H1 (cell line): Measurements from ENCODE around the gene SYNJ2. TPM values are rescaled to one million over a fixed set of nuclear protein-coding genes. Genes with fewer than 3 reads are reported as not detected.

ENCODE experiments used
- BRCA1 ChIP-seq: IDR thresholded peaks from 2 replicates; pipeline ENCODE4 v1.6.1; 2012; ENCODE audit warnings: low read depth, low read length, improper control_type of control experiment
- CEBPB ChIP-seq: IDR thresholded peaks from 2 replicates; pipeline ENCODE4 v1.6.1; 2012; ENCODE audit warnings: low read depth, low read length
- GABPA ChIP-seq: IDR thresholded peaks from 2 replicates; pipeline ENCODE4 v1.6.1; 2011; ENCODE audit warnings: mild to moderate bottlenecking, low read length, moderate library complexity, borderline replicate concordance; ENCODE audit not compliant: insufficient read depth
- SIX5 ChIP-seq: IDR thresholded peaks from 2 replicates; pipeline ENCODE4 v1.6.1; 2011; ENCODE audit warnings: mild to moderate bottlenecking, low read depth, low read length
- SUZ12 ChIP-seq: fragments of 200-600 bp; sonication (generic); IDR thresholded peaks from 2 replicates; pipeline ENCODE4 v1.6.1; 2012; ENCODE audit warnings: mild to moderate bottlenecking, inconsistent platforms, low read length, moderate library complexity, mixed read lengths
- polyA plus RNA-seq, 7 experiments: library from polyadenylated mRNA; depleted of rRNA in 3 of 7; stranded (reverse) in 5 of 7; unstranded in 2 of 7; fragments of >200 nt in 5 of 7; fragments of 200-250 nt in 2 of 7; gene quantifications; 1 replicate in 5 of 7; 2 replicates in 1 of 7; 4 replicates in 1 of 7; pipeline versions ENCODE4 v1.2.1 to v1.2.3, GENCODE V29; 2011 to 2013; ENCODE audit warnings: missing spikeins in 2 of 7, mixed read lengths in 2 of 7
- total RNA-seq: library from RNA; stranded (reverse); fragmentation: NEBNext Ultra II Directional; extraction: Animal tissue kit (Norgen Biotek cat#: 25700); gene quantifications from 2 replicates; pipeline ENCODE4 v1.2.1, GENCODE V29; 2021

The SYNJ2 gene
- total and polyA plus RNA-seq, 2 of the 8 experiments (the other 6 are each of a cell fraction or from before 2014, with no cell fraction given), result 3.7 to 13.9 TPM

DNA sequence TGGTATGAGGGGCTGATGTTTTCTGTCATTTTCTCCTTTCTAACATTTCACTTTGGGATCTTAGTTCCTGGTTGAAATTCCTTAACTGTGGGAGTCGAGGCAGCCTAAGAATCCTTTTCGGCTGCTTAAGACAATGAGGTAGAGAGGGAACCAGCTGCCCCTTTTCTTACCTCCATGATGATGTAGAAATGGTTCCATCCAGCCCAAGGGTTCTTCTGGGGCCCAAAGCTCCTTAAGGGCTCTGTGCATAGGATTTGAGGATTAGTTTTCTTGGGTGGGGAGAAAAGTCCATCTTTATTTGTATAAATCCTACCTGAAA, 33.5 kb downstream of the SYNJ2 start (continued):
- TF ChIP-seq SUZ12, result no peak
- TF ChIP-seq CEBPB, result no peak
- TF ChIP-seq SIX5, result no peak
- no peak for TF ChIP-seq BRCA1
- no peak for TF ChIP-seq GABPA
- TF ChIP-seq, all 59 proteins: peak for 0
